GM19455 (cell line): ENCODE results near the gene AMN.

Source experiments
- ATAC-seq: cut with Tn5 transposase; IDR thresholded peaks from one replicate; pipeline ENCODE4 v1.9.1; 2021; ENCODE audit not compliant: unreplicated experiment

AMN gene

GRCh38 chr14:102898776-102899515, 23.5 kb upstream of the AMN start:
- no peak for ATAC-seq

- ATAC-seq: no peak
Observed at GRCh38 chr14:102899516-102899900, 23.0 kb upstream of the AMN start.

- ATAC-seq: peak; percentile 58
Observed at GRCh38 chr14:102900631-102901571, 21.6 kb upstream of the AMN start.

GRCh38 chr14:102901633-102902032, 20.8 kb upstream of the AMN start:
- ATAC-seq: peak; percentile 76

- peak; percentile 12 for ATAC-seq
Observed at GRCh38 chr14:102902086-102902485, 20.4 kb upstream of the AMN start.

GRCh38 chr14:102902523-102903247, 19.8 kb upstream of the AMN start:
- ATAC-seq: no peak

GRCh38 chr14:102903248-102903888, 19.1 kb upstream of the AMN start:
- no peak for ATAC-seq

- ATAC-seq: no peak
Observed at GRCh38 chr14:102903889-102904512, 18.5 kb upstream of the AMN start.

GRCh38 chr14:102905116-102906108, 17.1 kb upstream of the AMN start:
- ATAC-seq: no peak

GRCh38 chr14:102906616-102907302, 15.7 kb upstream of the AMN start:
- ATAC-seq: no peak

GRCh38 chr14:102907303-102907844, 15.1 kb upstream of the AMN start:
- no peak for ATAC-seq

- ATAC-seq: no peak
Observed at GRCh38 chr14:102907980-102908730, 14.3 kb upstream of the AMN start.

GRCh38 chr14:102908766-102909455, 13.6 kb upstream of the AMN start:
- no peak for ATAC-seq

- ATAC-seq: no peak
Observed at GRCh38 chr14:102909462-102909861, 13.0 kb upstream of the AMN start.

GRCh38 chr14:102909911-102910310, 12.6 kb upstream of the AMN start:
- no peak for ATAC-seq

GRCh38 chr14:102910442-102910841, 12.0 kb upstream of the AMN start:
- no peak for ATAC-seq

- ATAC-seq: no peak
Observed at GRCh38 chr14:102911541-102911951, 10.9 kb upstream of the AMN start.
